ENCODE measurements around the gene SIRT2.

SIRT2 gene

GRCh38 chr19:38851622-38852230, 47.7 kb downstream of the SIRT2 start:
- Histone ChIP-seq H3K4me2 (ENCODE audit: low read length, poor library complexity, severe bottlenecking) (peak overlapping the region; percentile 75), H3K4me3 (ENCODE audit: insufficient read depth in 1 of 2, low read depth in 1 of 2, low read length in 2 of 2) (peak overlapping the region; percentile 81 to 90), H3K9ac (ENCODE audit: low read length) (peak overlapping the region; percentile 91), H3K14ac (ENCODE audit: low read length in 2 of 2) (no peak overlapping the region), H3K23ac (ENCODE audit: low read length in 2 of 2) (no peak overlapping the region), H4K91ac (ENCODE audit: low read length) (peak overlapping the region; percentile 93), H3K18ac (ENCODE audit: low read depth in 1 of 2, low read length in 2 of 2) (peak overlapping the region; percentile 68 to 97), H2BK15ac (ENCODE audit: low read depth, poor library complexity, severe bottlenecking) (peak overlapping the region; percentile 93), H4K8ac (ENCODE audit: low read length) (peak overlapping the region; percentile 90), H3K27ac (ENCODE audit: low read length, poor library complexity, severe bottlenecking) (peak overlapping the region; percentile 92), H2AK5ac (ENCODE audit: low read length, severe bottlenecking) (peak overlapping the region; percentile 73), H3K9me3 (ENCODE audit: control insufficient read depth, low read length) (no peaks in the 10 kb centered on the region), H2AFZ (ENCODE audit: low read depth, low read length) (no peak overlapping the region), H3K27me3 (ENCODE audit: control insufficient read depth in 1 of 2, insufficient read depth in 1 of 2, low read length in 2 of 2) (no peaks in the 10 kb centered on the region), H3K36me3 (ENCODE audit: control insufficient read depth in 1 of 2, insufficient read depth in 2 of 2, low read depth in 1 of 2, low read length in 2 of 2) (peaks cover 11 to 15% of the 10 kb centered on the region in 2 experiments), H2BK5ac (ENCODE audit: low read depth, low read length, poor library complexity, severe bottlenecking) (peak overlapping the region; percentile 46), H3K79me1 (replicated peaks; ENCODE audit: low read length, poor library complexity, severe bottlenecking) (peaks cover 1% of the 10 kb centered on the region), H2BK12ac (ENCODE audit: low read length in 2 of 2) (peak overlapping the region; percentile 87 to 94), H3K4me1 (ENCODE audit: control insufficient read depth, insufficient read depth, low read depth, low read length) (peaks cover 27% of the 10 kb centered on the region), H3K4ac (ENCODE audit: low read depth in 1 of 2, low read length in 2 of 2) (peak overlapping the region; percentile 10 to 55), H2BK120ac (ENCODE audit: low read depth, low read length) (peak overlapping the region; percentile 95)
- WGBS = 27% methylated on average over 16 of the region's 67 CpGs
- DNase-seq = peak; percentile 92

GRCh38 chr19:38850976-38851621, 48.3 kb downstream of the SIRT2 start:
- Histone ChIP-seq H3K27me3 (ENCODE audit: control insufficient read depth in 1 of 2, insufficient read depth in 1 of 2, low read length in 2 of 2) (no peaks in the 10 kb centered on the region), H3K14ac (ENCODE audit: low read length in 2 of 2) (peak overlapping the region in 1 of 2 experiments; percentile 53), H3K23ac (ENCODE audit: low read length in 2 of 2) (peak overlapping the region in 1 of 2 experiments; percentile 10), H4K8ac (ENCODE audit: low read length) (peak overlapping the region; percentile 90), H3K9me3 (ENCODE audit: control insufficient read depth, low read length) (no peaks in the 10 kb centered on the region), H4K91ac (ENCODE audit: low read length) (peak overlapping the region; percentile 93), H3K4me1 (ENCODE audit: control insufficient read depth, insufficient read depth, low read depth, low read length) (peaks cover 27% of the 10 kb centered on the region), H2BK12ac (ENCODE audit: low read length in 2 of 2) (peak overlapping the region; percentile 87 to 94), H3K36me3 (ENCODE audit: control insufficient read depth in 1 of 2, insufficient read depth in 2 of 2, low read depth in 1 of 2, low read length in 2 of 2) (peaks cover 16 to 22% of the 10 kb centered on the region in 2 experiments), H2AK5ac (ENCODE audit: low read length, severe bottlenecking) (peak overlapping the region; percentile 73), H3K18ac (ENCODE audit: low read depth in 1 of 2, low read length in 2 of 2) (peak overlapping the region; percentile 67 to 68), H3K4ac (ENCODE audit: low read depth in 1 of 2, low read length in 2 of 2) (peak overlapping the region; percentile 10 to 55), H3K4me3 (ENCODE audit: insufficient read depth in 1 of 2, low read depth in 1 of 2, low read length in 2 of 2) (peak overlapping the region; percentile 81 to 86), H3K79me1 (replicated peaks; ENCODE audit: low read length, poor library complexity, severe bottlenecking) (peaks cover 1% of the 10 kb centered on the region), H2BK5ac (ENCODE audit: low read depth, low read length, poor library complexity, severe bottlenecking) (peak overlapping the region; percentile 35), H3K9ac (ENCODE audit: low read length) (peak overlapping the region; percentile 91), H2BK120ac (ENCODE audit: low read depth, low read length) (peak overlapping the region; percentile 69), H3K4me2 (ENCODE audit: low read length, poor library complexity, severe bottlenecking) (peak overlapping the region; percentile 84), H2AFZ (ENCODE audit: low read depth, low read length) (no peak overlapping the region), H3K27ac (ENCODE audit: low read length, poor library complexity, severe bottlenecking) (peak overlapping the region; percentile 92), H2BK15ac (ENCODE audit: low read depth, poor library complexity, severe bottlenecking) (peak overlapping the region; percentile 84)
- whole genome bisulfite sequencing = 34% methylated on average over 40 of the region's 40 CpGs
- no peak for DNase-seq

- Histone ChIP-seq H3K27me3 (ENCODE audit: control insufficient read depth in 1 of 2, insufficient read depth in 1 of 2, low read length in 2 of 2) (no peaks in the 10 kb centered on the region), H3K9ac (ENCODE audit: low read length) (peak overlapping the region; percentile 91), H3K27ac (ENCODE audit: low read length, poor library complexity, severe bottlenecking) (peak overlapping the region; percentile 92), H2BK15ac (ENCODE audit: low read depth, poor library complexity, severe bottlenecking) (no peak overlapping the region), H3K23ac (ENCODE audit: low read length in 2 of 2) (peak overlapping the region in 1 of 2 experiments; percentile 10), H3K4ac (ENCODE audit: low read depth in 1 of 2, low read length in 2 of 2) (peak overlapping the region; percentile 10 to 55), H2AFZ (ENCODE audit: low read depth, low read length) (no peak overlapping the region), H2BK12ac (ENCODE audit: low read length in 2 of 2) (peak overlapping the region in 1 of 2 experiments; percentile 87), H4K91ac (ENCODE audit: low read length) (peak overlapping the region; percentile 91), H2AK5ac (ENCODE audit: low read length, severe bottlenecking) (peak overlapping the region; percentile 73), H2BK5ac (ENCODE audit: low read depth, low read length, poor library complexity, severe bottlenecking) (no peak overlapping the region), H3K14ac (ENCODE audit: low read length in 2 of 2) (no peak overlapping the region), H3K4me3 (ENCODE audit: insufficient read depth in 1 of 2, low read depth in 1 of 2, low read length in 2 of 2) (peak overlapping the region in 1 of 2 experiments; percentile 86), H3K79me1 (replicated peaks; ENCODE audit: low read length, poor library complexity, severe bottlenecking) (peaks cover 1% of the 10 kb centered on the region), H3K36me3 (ENCODE audit: control insufficient read depth in 1 of 2, insufficient read depth in 2 of 2, low read depth in 1 of 2, low read length in 2 of 2) (peaks cover 22 to 28% of the 10 kb centered on the region in 2 experiments), H2BK120ac (ENCODE audit: low read depth, low read length) (peak overlapping the region; percentile 69), H4K8ac (ENCODE audit: low read length) (peak overlapping the region; percentile 90), H3K9me3 (ENCODE audit: control insufficient read depth, low read length) (no peaks in the 10 kb centered on the region), H3K4me2 (ENCODE audit: low read length, poor library complexity, severe bottlenecking) (peak overlapping the region; percentile 84), H3K18ac (ENCODE audit: low read depth in 1 of 2, low read length in 2 of 2) (peak overlapping the region; percentile 67 to 68), H3K4me1 (ENCODE audit: control insufficient read depth, insufficient read depth, low read depth, low read length) (peaks cover 27% of the 10 kb centered on the region)
- 1% methylated on average over 26 of the region's 26 CpGs for WGBS
- no peak for DNase-seq
These were observed 48.9 kb downstream of the SIRT2 start for GRCh38 chr19:38850436-38850975.

Measured in mesenchymal stem cell (in vitro differentiated cells and primary cell).